Fibroblast of villous mesenchyme (primary cell): ENCODE data around the gene MEGF8. TPM values are rescaled to one million over a fixed set of nuclear protein-coding genes. Genes with fewer than 3 reads are reported as not detected.

Experiments
- DNase-seq: peaks from one replicate; pipeline ENCODE4 v3.0.0-alpha.2; 2010; ENCODE audit warnings: low read depth
- H3K4me3 ChIP-seq: 2 replicates; pipeline ENCODE4 v1.5.1; 2011; ENCODE audit warnings: low read depth, mild to moderate bottlenecking, low read length
- CTCF ChIP-seq: IDR thresholded peaks from 2 replicates; pipeline ENCODE4 v1.5.1; 2012; ENCODE audit warnings: low read depth, mild to moderate bottlenecking, low read length; ENCODE audit not compliant: insufficient read depth
- total RNA-seq: library from RNA; depleted of rRNA; stranded (reverse); fragments of >200 nt; gene quantifications from 2 replicates; pipeline ENCODE4 v1.2.3, GENCODE V29; 2012

The MEGF8 gene
- total RNA-seq, 1 donor = 21.2 TPM

GRCh38 chr19:42279155-42279901 lies 46.1 kb upstream of the MEGF8 start:
- peak overlapping the region; percentile 78 for H3K4me3 ChIP-seq
- TF ChIP-seq CTCF = no peak
- DNase-seq = no peak

- peak; percentile 84 for DNase-seq
- peak; percentile 87 for TF ChIP-seq CTCF
- peak overlapping the region; percentile 78 for H3K4me3 ChIP-seq
These were observed 45.3 kb upstream of the MEGF8 start for GRCh38 chr19:42279902-42280814.

- peak overlapping the region; percentile 78 for H3K4me3 ChIP-seq
- TF ChIP-seq CTCF = no peak
- peak; percentile 23 for DNase-seq
These were observed 44.7 kb upstream of the MEGF8 start for GRCh38 chr19:42280815-42281145.

- TF ChIP-seq CTCF = no peak
- no peak for DNase-seq
- peak overlapping the region; percentile 78 for H3K4me3 ChIP-seq
These were observed 44.1 kb upstream of the MEGF8 start for GRCh38 chr19:42281146-42281826.

GRCh38 chr19:42281827-42282762 lies 43.3 kb upstream of the MEGF8 start:
- no peak for TF ChIP-seq CTCF
- H3K4me3 ChIP-seq = peak overlapping the region; percentile 78
- DNase-seq = peak; percentile 41

GRCh38 chr19:42282819-42283187 lies 42.6 kb upstream of the MEGF8 start:
- peak overlapping the region; percentile 57 for H3K4me3 ChIP-seq
- no peak for TF ChIP-seq CTCF
- no peak for DNase-seq
